Ovary (tissue), 3 donors: ENCODE results near the gene NUAK1.

Experiments used
- EP300 ChIP-seq: sonication (generic); formaldehyde crosslinking; IDR thresholded peaks from one replicate; pipeline ENCODE4 v1.6.1; 2017; ENCODE audit warnings: antibody characterized with exemption
- TF ChIP-seq, protein P1 (sequence below), 3 donors: fragments of 450-650 bp in 2 of 3; fragments of 200-600 bp in 1 of 3; IDR thresholded peaks; one replicate each; pipeline versions ENCODE4 v1.5.1 to v1.8.0; 2016 to 2022; ENCODE audit warnings: antibody characterized with exemption in 3 of 3, mild to moderate bottlenecking in 1 of 3
- donor health status: DM: no; HTN: no; CAD: no.

DNA sequence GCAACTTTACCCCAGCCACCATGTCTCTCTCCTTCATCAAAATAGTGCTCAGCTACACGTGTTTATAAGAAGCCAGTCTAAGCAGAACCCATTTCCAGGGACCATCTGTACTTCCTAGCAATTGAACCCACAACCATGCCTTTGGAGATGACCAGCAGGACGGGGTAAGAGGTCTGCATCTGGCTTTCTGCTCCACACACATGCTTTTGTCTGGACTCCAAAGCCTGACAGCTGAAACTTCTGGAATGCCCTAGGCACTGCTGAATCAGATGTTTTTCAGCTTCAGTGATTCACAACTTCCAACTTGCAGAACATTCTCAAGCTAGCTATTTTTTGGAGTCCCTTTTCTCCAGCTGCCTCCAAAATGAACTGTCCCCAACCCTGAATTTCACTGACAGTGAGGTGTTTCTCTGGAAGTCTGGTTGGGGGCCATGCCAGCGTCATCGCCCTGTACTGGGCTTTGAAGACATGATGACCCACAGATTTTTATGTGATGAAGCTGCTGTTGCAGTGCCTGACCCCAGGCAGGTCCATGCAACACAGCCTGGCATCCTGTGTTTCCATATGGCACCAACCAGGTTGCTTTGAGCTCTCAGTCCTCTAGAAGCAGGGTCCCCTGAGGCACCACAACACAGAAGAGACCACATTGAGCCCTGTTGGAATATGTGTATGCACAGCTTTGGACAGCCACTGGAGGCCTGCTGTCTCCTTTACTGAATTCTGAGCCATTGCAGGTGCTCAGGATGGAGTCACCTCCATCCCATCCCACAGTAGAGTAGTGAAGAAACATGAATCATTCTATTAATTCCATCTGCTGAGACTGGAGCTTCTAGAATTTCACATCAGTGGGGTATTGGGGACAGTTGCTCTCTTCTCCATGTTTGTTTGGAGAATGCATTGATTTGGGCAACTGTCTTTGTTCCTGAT lies 80.2 kb downstream of the NUAK1 start:
- TF ChIP-seq, protein P1, sequence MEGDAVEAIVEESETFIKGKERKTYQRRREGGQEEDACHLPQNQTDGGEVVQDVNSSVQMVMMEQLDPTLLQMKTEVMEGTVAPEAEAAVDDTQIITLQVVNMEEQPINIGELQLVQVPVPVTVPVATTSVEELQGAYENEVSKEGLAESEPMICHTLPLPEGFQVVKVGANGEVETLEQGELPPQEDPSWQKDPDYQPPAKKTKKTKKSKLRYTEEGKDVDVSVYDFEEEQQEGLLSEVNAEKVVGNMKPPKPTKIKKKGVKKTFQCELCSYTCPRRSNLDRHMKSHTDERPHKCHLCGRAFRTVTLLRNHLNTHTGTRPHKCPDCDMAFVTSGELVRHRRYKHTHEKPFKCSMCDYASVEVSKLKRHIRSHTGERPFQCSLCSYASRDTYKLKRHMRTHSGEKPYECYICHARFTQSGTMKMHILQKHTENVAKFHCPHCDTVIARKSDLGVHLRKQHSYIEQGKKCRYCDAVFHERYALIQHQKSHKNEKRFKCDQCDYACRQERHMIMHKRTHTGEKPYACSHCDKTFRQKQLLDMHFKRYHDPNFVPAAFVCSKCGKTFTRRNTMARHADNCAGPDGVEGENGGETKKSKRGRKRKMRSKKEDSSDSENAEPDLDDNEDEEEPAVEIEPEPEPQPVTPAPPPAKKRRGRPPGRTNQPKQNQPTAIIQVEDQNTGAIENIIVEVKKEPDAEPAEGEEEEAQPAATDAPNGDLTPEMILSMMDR (IDR thresholded peaks at IDR 0.05) = no peak
- no peak for TF ChIP-seq EP300
